HepG2 (cell line): ENCODE results near the gene SERPINB1.

Experiments used
- BCLAF1 ChIP-seq: fragments of 450-650 bp; IDR thresholded peaks from 2 replicates; pipeline ENCODE4 v1.6.1; 2017; ENCODE audit warnings: mild to moderate bottlenecking
- BRCA1 ChIP-seq: sonication (generic); formaldehyde crosslinking; IDR thresholded peaks from 2 replicates; pipeline ENCODE4 v1.4.0; 2020; ENCODE audit warnings: missing genetic modification reagents
- EZH2 ChIP-seq: conservative IDR thresholded peaks from 2 replicates; pipeline ENCODE4 v1.6.1; 2012; ENCODE audit warnings: mild to moderate bottlenecking, low read depth, low read length, moderate library complexity
- NFYC ChIP-seq: IDR thresholded peaks from 2 replicates; pipeline ENCODE4 v1.6.1; 2016; ENCODE audit warnings: missing genetic modification reagents, missing compliant biosample characterization
- POGZ ChIP-seq: sonication (generic); formaldehyde crosslinking; IDR thresholded peaks from 2 replicates; pipeline ENCODE4 v1.4.0; 2020; ENCODE audit warnings: mild to moderate bottlenecking, missing genetic modification reagents
- POLR2AphosphoS5 ChIP-seq: IDR thresholded peaks from 2 replicates; pipeline ENCODE4 v1.6.1; 2012; ENCODE audit warnings: low read depth, low read length
- TF ChIP-seq, protein P1 (sequence below): sonication (generic); formaldehyde crosslinking; IDR thresholded peaks from 2 replicates; pipeline ENCODE4 v1.8.1; 2023; ENCODE audit warnings: mild to moderate bottlenecking, inconsistent platforms, moderate library complexity, missing genetic modification reagents, borderline replicate concordance
- TF ChIP-seq, protein P2 (sequence below): sonication (generic); formaldehyde crosslinking; IDR thresholded peaks from 2 replicates; pipeline ENCODE4 v1.4.0; 2020; ENCODE audit warnings: missing genetic modification reagents

GRCh38 chr6:2820415-2820814, 21.2 kb downstream of the SERPINB1 start:
- TF ChIP-seq, protein P1, sequence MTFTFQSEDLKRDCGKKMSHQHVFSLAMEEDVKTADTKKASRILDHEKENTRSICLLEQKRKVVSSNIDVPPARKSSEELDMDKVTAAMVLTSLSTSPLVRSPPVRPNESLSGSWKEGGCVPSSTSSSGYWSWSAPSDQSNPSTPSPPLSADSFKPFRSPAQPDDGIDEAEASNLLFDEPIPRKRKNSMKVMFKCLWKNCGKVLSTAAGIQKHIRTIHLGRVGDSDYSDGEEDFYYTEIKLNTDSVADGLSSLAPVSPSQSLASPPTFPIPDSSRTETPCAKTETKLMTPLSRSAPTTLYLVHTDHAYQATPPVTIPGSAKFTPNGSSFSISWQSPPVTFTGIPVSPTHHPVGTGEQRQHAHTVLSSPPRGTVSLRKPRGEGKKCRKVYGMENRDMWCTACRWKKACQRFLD (CRISPR knock-in tag), result no peak
- TF ChIP-seq POLR2AphosphoS5, result no peak
- no peak for TF ChIP-seq EZH2
- no peak for TF ChIP-seq BRCA1 (CRISPR knock-in tag)
- TF ChIP-seq, protein P2, sequence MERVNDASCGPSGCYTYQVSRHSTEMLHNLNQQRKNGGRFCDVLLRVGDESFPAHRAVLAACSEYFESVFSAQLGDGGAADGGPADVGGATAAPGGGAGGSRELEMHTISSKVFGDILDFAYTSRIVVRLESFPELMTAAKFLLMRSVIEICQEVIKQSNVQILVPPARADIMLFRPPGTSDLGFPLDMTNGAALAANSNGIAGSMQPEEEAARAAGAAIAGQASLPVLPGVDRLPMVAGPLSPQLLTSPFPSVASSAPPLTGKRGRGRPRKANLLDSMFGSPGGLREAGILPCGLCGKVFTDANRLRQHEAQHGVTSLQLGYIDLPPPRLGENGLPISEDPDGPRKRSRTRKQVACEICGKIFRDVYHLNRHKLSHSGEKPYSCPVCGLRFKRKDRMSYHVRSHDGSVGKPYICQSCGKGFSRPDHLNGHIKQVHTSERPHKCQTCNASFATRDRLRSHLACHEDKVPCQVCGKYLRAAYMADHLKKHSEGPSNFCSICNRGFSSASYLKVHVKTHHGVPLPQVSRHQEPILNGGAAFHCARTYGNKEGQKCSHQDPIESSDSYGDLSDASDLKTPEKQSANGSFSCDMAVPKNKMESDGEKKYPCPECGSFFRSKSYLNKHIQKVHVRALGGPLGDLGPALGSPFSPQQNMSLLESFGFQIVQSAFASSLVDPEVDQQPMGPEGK, result no peak
- TF ChIP-seq NFYC (CRISPR knock-in tag), result no peak
- TF ChIP-seq POGZ (CRISPR knock-in tag), result no peak
- no peak for TF ChIP-seq BCLAF1
